Measurements from ENCODE around the gene MYO1D. TPM values are rescaled to one million over a fixed set of nuclear protein-coding genes. Genes with fewer than 3 reads are reported as not detected.

MYO1D gene
- total and polyA plus RNA-seq, 11 donors = 3.3 to 15.5 (median 8.9) TPM

- no peaks in the 10 kb centered on the region for H3K4me1 ChIP-seq
- intact Hi-C loops (cut with DNase I) = no loop called here
- 85 to 100% (median 90%) methylated on average over 1 of the region's 1 CpG for WGBS, 4 donors
- no peak for DNase-seq
- TF ChIP-seq CTCF (IDR thresholded peaks at IDR 0.05) (no peak), POLR2A (IDR thresholded peaks at IDR 0.05) (no peak)
- no peaks in the 10 kb centered on the region for H3K9me3 ChIP-seq
- peaks cover 0 to 4% (median 0%) of the 10 kb centered on the region in 9 donors for H3K36me3 ChIP-seq
- no peak overlapping the region for H3K27ac ChIP-seq
- no peaks in the 10 kb centered on the region for H3K27me3 ChIP-seq
- no peak overlapping the region for H3K4me3 ChIP-seq
- no peak for ATAC-seq
Measured at GRCh38 chr17:32696426-32696825, 180.5 kb downstream of the MYO1D start.

- intact Hi-C loops (cut with DNase I) = no loop called here
- ATAC-seq = no peak
- no peak overlapping the region for H3K27ac ChIP-seq
Measured at GRCh38 chr17:32695864-32696263, 181.1 kb downstream of the MYO1D start.

GRCh38 chr17:32693194-32693897 lies 183.6 kb downstream of the MYO1D start:
- no peaks in the 10 kb centered on the region for H3K9me3 ChIP-seq
- 88 to 95% (median 91%) methylated on average over 5 of the region's 5 CpGs for WGBS, 4 donors
- DNase-seq = no peak
- TF ChIP-seq POLR2A (IDR thresholded peaks at IDR 0.05) = no peak
- TF ChIP-seq CTCF (IDR thresholded peaks at IDR 0.05) = no peak
- H3K27ac ChIP-seq = no peak overlapping the region
- no peak overlapping the region for H3K4me3 ChIP-seq
- no peaks in the 10 kb centered on the region for H3K27me3 ChIP-seq
- intact Hi-C loops (cut with DNase I) = no loop called here
- H3K36me3 ChIP-seq = no peaks in the 10 kb centered on the region
- no peaks in the 10 kb centered on the region for H3K4me1 ChIP-seq
- ATAC-seq = no peak

More at GRCh38 chr17:32695864-32696263, 181.1 kb downstream of the MYO1D start:
- no peak for TF ChIP-seq POLR2A (IDR thresholded peaks at IDR 0.05)
- no peak for TF ChIP-seq CTCF (IDR thresholded peaks at IDR 0.05)
- H3K9me3 ChIP-seq = no peaks in the 10 kb centered on the region
- H3K4me1 ChIP-seq = no peaks in the 10 kb centered on the region
- H3K4me3 ChIP-seq = no peak overlapping the region
- H3K36me3 ChIP-seq = peaks cover 0 to 4% (median 0%) of the 10 kb centered on the region in 9 donors
- DNase-seq = no peak
- no peaks in the 10 kb centered on the region for H3K27me3 ChIP-seq

- intact Hi-C loops (cut with DNase I) = no loop called here
- H3K36me3 ChIP-seq = no peaks in the 10 kb centered on the region
- ATAC-seq = no peak
Measured at GRCh38 chr17:32692179-32692578, 184.7 kb downstream of the MYO1D start.

More at GRCh38 chr17:32692179-32692578, 184.7 kb downstream of the MYO1D start:
- H3K27me3 ChIP-seq = no peaks in the 10 kb centered on the region
- no peak for DNase-seq
- no peak overlapping the region for H3K27ac ChIP-seq
- WGBS, 4 donors = 64 to 80% (median 70%) methylated on average over 2 of the region's 2 CpGs
- no peaks in the 10 kb centered on the region for H3K9me3 ChIP-seq
- H3K4me1 ChIP-seq = no peaks in the 10 kb centered on the region
- TF ChIP-seq CTCF (IDR thresholded peaks at IDR 0.05) = no peak
- H3K4me3 ChIP-seq = no peak overlapping the region
